Thoracic aorta (tissue), 2 donors: ENCODE results near the gene KCNIP4. TPM values are rescaled to one million over a fixed set of nuclear protein-coding genes. Genes with fewer than 3 reads are reported as not detected.

Experiments used
- ATAC-seq: fragments of 150-250 bp; one replicate; pipeline ENCODE4 v1.8.0; 2017; ENCODE audit warnings: low read depth; ENCODE audit not compliant: insufficient number of reproducible peaks, low FRiP score
- DNase-seq: peaks from one replicate; pipeline ENCODE4 v3.0.0-alpha.2; 2020; ENCODE audit warnings: low spot score
- H3K27ac ChIP-seq, 2 donors: fragments of 200-600 bp; sonication (generic); 1 replicate in 1 of 2; 2 replicates in 1 of 2; pipeline ENCODE4 v1.5.1; 2016; ENCODE audit warnings: mild to moderate bottlenecking in 2 of 2, moderate library complexity in 2 of 2
- H3K27me3 ChIP-seq: fragments of 200-600 bp; sonication (generic); replicated peaks from 2 replicates; pipeline ENCODE4 v1.6.0; 2016; ENCODE audit warnings: mild to moderate bottlenecking; ENCODE audit not compliant: insufficient read depth
- H3K36me3 ChIP-seq: fragments of 200-600 bp; sonication (generic); one replicate; pipeline ENCODE4 v1.5.1; 2016
- H3K4me1 ChIP-seq, 2 donors: fragments of 200-600 bp; sonication (generic); 1 replicate in 1 of 2; 2 replicates in 1 of 2; pipeline versions ENCODE4 v1.5.1 to v1.6.0; 2016; ENCODE audit warnings: low read depth in 2 of 2, mild to moderate bottlenecking in 1 of 2; ENCODE audit not compliant: control insufficient read depth in 1 of 2
- H3K4me3 ChIP-seq: fragments of 200-600 bp; sonication (generic); 2 replicates; pipeline ENCODE4 v1.5.1; 2016; ENCODE audit warnings: mild to moderate bottlenecking
- H3K9me3 ChIP-seq: fragments of 200-600 bp; sonication (generic); 2 replicates; pipeline ENCODE4 v1.5.1; 2016
- CTCF ChIP-seq: fragments of 200-600 bp; sonication (generic); IDR thresholded peaks from one replicate; pipeline ENCODE4 v1.5.1; 2019; ENCODE audit warnings: antibody characterized with exemption
- total RNA-seq, 2 donors: library from RNA; depleted of rRNA; stranded (reverse); fragments of >200 nt; gene quantifications; one replicate each; pipeline versions ENCODE4 v1.1.0 to v1.2.3, GENCODE V29; 2016

KCNIP4 gene
- total RNA-seq, 2 donors from 2014 or later, result not detected

DNA sequence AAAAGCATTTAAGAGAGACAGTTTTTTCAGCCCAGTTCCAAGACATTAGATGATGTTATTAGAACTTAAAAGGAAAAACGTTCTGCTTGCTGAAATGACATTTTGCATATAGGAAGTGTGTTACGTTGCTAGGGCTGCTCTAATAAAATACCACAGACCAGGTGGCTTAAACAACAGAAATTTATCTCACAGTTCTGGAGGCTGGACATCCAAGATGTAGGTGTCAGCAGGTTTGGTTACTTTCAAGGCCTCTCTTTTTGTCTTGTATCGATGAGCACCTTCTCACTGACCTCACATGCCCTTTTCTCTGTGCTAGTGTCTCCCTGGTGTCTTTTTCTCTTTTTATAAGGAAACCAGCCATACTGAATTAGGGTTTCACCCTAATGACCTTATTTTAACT, 1043.6 kb downstream of the KCNIP4 start:
- ATAC-seq, result no peak

DNA sequence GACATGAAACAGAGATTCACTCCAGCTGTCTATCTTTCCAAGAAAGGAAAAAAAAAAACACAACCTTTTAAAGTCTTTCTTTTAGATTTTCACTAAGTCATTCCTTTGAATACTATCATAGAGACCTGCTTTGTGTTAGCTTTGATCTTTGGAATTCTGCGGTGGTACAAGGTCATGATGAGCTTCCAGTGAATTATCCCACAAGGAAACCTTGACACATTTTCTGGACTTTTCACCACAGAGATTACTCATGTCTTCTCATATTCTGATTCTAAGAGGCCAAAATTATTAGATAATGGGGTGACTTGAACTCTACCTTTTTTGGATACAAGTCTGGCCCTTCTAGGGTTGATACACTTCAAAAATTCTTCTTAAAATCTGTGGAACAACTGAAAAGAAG, 1046.7 kb downstream of the KCNIP4 start:
- Histone ChIP-seq H3K36me3 (no peaks in the 10 kb centered on the region), H3K9me3 (no peaks in the 10 kb centered on the region), H3K27ac (no peak overlapping the region), H3K4me1 (no peaks in the 10 kb centered on the region), H3K4me3 (no peak overlapping the region), H3K27me3 (no peaks in the 10 kb centered on the region)
- no peak for DNase-seq
- no peak for ATAC-seq
- TF ChIP-seq CTCF, result no peak

More for the DNA sequence above, 1043.6 kb downstream of the KCNIP4 start:
- Histone ChIP-seq H3K36me3 (no peaks in the 10 kb centered on the region), H3K4me3 (no peak overlapping the region), H3K27me3 (no peaks in the 10 kb centered on the region), H3K27ac (no peak overlapping the region), H3K4me1 (no peaks in the 10 kb centered on the region), H3K9me3 (no peaks in the 10 kb centered on the region)
- no peak for TF ChIP-seq CTCF
- no peak for DNase-seq

DNA sequence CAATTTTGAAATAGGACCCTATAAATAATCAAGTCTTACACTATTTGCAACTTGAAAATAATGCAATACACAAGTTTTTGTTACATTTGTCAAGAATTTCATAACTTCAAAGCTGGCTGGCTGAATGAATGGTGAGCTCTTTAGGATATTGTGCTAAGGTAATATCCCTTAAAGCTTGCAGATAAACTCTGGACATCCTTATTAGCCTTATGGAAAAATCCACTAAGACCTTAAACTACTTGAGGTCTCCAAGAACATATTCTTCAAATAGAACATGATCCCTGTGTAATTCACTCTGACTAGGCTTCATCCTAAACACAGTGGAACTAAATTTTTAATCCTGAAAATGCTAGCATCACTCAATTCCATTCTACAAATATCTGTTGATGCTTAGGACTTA, 1049.0 kb downstream of the KCNIP4 start:
- no peak for ATAC-seq
- no peaks in the 10 kb centered on the region for H3K9me3 ChIP-seq
- H3K27me3 ChIP-seq, result no peaks in the 10 kb centered on the region
- no peak overlapping the region for H3K27ac ChIP-seq
- H3K4me3 ChIP-seq, result no peak overlapping the region
- H3K36me3 ChIP-seq, result no peaks in the 10 kb centered on the region
- no peak for DNase-seq
- H3K4me1 ChIP-seq, result no peaks in the 10 kb centered on the region
- no peak for TF ChIP-seq CTCF

DNA sequence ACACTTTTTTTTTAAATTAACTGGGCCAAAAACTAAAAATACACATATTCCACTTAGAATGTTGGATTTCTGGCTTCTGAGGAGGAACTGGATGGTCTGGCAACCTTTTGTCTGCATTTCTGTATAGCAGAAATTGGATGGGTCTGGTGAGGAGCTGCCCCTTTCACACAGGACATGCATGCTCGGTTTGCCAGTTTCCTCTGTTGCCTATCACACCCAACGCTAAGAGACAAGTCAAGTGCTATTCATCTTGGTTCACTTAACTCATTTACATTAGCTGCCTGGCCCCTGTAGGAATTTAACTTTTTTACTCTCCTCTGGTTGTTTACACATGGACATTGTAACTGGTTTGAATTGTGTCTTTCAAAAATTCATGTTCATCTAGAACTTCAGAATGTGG, 1052.6 kb downstream of the KCNIP4 start:
- Histone ChIP-seq H3K27me3 (no peaks in the 10 kb centered on the region), H3K9me3 (no peaks in the 10 kb centered on the region), H3K4me1 (no peaks in the 10 kb centered on the region), H3K27ac (no peak overlapping the region), H3K4me3 (no peak overlapping the region), H3K36me3 (no peaks in the 10 kb centered on the region)
- ATAC-seq (no peak), DNase-seq (no peak)
- no peak for TF ChIP-seq CTCF

GRCh38 chr4:20895208-20895607, 1053.4 kb downstream of the KCNIP4 start:
- Histone ChIP-seq H3K27ac (no peak overlapping the region), H3K9me3 (no peaks in the 10 kb centered on the region), H3K4me1 (no peaks in the 10 kb centered on the region), H3K36me3 (no peaks in the 10 kb centered on the region), H3K27me3 (no peaks in the 10 kb centered on the region), H3K4me3 (no peak overlapping the region)
- no peak for DNase-seq
- no peak for TF ChIP-seq CTCF
- ATAC-seq, result no peak
